GM18507 (cell line): Measurements from ENCODE around the gene SNCAIP.
A peak's percentile ranks its signal among the peaks of the same experiment; 100 is the strongest.

ENCODE experiments used
- DNase-seq: peaks from one replicate; pipeline ENCODE4 v3.0.0; 2011; ENCODE audit warnings: low read depth; ENCODE audit not compliant: insufficient read length; ENCODE audit errors: extremely low spot score
- FAIRE-seq: peaks from 2 replicates; lab custom pipeline; 2011; peaks lifted over from hg19 to GRCh38; lab: Jason Lieb, UNC

The SNCAIP gene

DNA sequence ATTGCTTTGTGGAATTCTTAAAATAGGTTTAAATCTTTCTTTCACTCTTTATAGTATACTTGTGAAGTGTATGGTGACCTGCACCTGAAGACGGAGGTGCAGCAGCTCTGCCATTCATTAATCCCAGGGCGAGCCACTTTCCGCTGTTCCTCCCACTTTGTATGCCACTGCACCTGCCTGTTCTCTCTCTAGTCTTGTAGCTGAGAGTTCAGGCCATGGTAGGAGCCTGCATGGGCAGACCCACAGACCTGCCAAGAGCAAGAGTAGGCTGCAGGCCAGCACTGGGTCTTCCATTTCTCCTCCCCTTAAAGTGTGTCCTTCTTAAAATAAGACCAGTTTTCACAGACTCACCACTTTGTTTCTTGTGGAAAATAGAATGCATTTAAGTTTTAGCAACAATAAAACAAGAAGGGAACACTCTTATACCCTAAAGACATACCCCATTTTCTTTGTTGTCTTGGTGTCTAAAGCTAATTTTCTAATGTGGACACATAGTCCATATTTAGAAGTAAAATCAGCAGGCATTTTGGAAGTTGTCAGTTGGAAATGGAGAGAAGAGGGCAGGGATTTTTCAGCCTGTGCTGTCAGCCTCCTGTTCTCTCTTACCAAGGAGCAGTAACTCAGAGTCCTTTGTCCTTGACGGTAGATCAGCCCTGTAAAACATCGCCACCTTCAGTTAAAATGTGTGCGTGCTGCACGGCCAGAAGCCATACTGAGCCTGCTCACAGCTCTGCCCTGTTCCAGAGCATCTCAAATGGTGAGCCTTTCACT, 103.2 kb downstream of the SNCAIP start:
- peak; percentile 69 for FAIRE-seq
- DNase-seq, result no peak

- DNase-seq, result no peak
- FAIRE-seq, result no peak
Observed at GRCh38 chr5:122415801-122416120, 103.7 kb downstream of the SNCAIP start.

- FAIRE-seq, result no peak
- DNase-seq, result no peak
Observed at GRCh38 chr5:122419142-122419894, 107.3 kb downstream of the SNCAIP start.

DNA sequence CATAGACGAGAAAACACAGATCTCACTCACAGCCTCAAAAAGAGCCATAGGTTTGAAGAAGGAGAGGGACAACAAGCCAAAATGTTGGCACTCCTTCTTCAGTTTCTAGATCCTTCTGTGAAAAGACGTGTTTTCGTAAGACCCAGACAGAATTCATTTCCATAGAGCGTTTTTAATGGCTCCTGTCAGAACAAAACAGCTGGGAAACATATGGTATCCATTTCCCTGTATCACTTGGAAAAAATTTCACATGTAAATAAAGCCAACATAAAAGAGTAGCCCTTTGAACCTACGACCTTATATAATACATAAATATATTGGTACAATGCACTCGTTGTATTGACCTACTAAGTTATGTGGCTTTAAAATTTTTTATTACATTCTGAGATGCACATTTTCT, 108.1 kb downstream of the SNCAIP start:
- DNase-seq (no peak), FAIRE-seq (no peak)

GRCh38 chr5:122420537-122421236, 108.7 kb downstream of the SNCAIP start:
- FAIRE-seq (no peak), DNase-seq (no peak)

- DNase-seq (no peak), FAIRE-seq (no peak)
Observed at GRCh38 chr5:122421374-122422079, 109.5 kb downstream of the SNCAIP start.

DNA sequence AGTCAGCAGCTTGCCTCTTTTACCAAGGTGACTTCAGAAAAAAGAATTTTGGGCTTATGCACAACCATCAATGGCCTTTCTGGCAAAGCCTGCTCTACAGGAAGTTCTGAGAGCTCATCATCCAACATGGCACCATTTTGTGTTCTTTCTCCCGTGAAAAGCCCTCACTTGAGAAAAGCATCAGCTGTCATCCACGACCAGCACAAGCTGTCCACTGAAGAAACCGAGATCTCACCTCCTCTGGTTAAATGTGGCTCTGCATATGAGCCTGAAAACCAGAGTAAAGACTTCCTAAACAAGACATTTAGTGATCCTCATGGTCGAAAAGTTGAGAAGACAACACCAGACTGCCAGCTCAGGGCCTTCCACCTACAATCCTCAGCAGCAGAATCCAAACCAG, 111.2 kb downstream of the SNCAIP start:
- DNase-seq, result no peak
- no peak for FAIRE-seq

DNA sequence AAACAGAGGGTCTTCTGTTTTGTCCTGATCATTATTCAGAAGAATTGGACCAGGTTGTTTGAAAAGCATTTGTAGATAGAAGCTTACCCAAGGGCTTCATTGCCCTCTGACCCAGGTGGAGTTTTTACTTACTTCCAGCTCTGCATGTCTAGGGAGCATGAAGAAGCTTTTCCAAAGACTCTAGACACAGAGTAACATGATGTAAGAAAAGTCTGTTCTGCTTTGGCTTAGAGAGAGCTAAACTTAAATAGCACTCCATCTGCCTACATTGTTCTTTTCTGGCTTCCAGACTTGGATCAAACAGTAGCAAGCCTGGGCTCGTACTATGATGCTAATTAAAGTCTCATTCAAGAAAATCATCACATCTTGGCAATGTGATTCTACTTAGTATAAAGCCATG, 112.1 kb downstream of the SNCAIP start:
- DNase-seq (no peak), FAIRE-seq (no peak)

DNA sequence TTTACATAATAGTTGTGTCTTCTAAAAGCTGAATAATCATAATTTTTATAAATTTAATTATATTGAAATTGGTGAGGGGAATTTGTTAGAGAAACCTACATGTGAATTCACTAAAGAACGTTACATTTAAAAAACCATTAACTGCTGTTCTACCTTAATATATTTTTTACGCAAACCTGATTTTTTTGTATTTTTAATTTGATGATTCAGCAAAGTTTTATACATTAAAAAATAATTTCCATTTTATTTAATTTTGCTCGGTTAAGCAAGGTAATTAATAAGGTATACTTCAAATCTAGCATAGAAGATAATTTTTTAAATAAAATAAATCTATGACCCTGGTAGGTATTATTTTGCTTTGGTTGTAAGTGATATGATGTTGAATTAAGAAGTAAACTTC, 114.3 kb downstream of the SNCAIP start:
- FAIRE-seq (no peak), DNase-seq (no peak)

DNA sequence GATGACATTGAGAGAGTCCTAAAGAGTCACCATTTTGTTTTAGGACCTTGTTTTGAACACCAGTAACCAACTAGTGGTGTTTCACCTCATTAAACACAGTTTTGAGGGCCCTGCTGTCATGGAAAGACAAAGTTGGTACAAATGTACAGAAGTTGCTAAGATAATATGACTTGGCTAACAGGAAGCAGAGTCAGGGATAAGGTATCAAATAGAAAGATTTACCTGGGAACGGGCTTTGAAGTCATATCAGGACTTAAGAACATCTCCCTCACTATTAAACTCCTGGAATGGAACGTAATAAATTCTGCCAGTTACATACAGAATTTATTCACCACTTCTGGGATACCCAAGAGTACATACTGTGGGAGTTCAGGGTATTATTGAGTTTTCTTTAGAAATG, 115.6 kb downstream of the SNCAIP start:
- no peak for FAIRE-seq

DNA sequence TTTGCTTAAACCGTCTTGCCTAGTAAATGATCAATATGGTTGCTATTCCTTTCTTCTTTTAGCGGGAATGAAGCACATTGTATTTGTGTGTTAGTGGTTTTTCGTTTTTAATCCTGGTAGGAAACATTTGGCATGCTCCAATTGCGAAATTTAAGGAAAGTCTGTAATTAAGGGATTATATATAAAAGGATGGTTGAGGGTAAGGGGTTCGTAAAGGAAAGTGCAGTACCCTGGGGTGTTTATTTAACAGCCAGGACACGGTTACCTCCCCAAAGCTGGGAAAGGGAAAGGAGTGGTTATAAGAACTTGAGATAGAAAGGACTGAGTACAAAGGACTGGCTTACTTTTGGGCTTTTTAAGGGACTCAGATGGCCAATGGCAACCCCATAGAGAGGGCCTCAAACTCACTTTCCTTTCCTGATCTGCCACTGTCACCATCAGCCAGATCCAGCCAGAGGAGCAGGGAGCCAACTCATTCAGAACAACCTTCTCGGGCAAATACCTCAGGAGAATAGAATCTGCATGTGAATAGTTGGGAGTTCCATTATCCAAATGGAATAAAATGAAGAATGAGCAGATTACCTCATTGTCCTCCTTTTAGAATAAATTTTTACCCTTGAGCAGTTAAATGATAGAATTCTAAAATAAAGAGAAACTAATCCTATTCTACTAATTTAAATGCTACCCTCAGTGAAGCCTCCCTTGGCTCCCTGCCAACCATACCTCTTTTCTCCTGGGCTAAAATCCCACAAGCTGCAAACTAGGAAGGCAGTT, 117.7 kb downstream of the SNCAIP start:
- DNase-seq, result no peak
- no peak for FAIRE-seq

More for the DNA sequence above, 115.6 kb downstream of the SNCAIP start:
- no peak for DNase-seq

GRCh38 chr5:122430319-122430586, 118.2 kb downstream of the SNCAIP start:
- no peak for DNase-seq
- FAIRE-seq, result no peak

DNA sequence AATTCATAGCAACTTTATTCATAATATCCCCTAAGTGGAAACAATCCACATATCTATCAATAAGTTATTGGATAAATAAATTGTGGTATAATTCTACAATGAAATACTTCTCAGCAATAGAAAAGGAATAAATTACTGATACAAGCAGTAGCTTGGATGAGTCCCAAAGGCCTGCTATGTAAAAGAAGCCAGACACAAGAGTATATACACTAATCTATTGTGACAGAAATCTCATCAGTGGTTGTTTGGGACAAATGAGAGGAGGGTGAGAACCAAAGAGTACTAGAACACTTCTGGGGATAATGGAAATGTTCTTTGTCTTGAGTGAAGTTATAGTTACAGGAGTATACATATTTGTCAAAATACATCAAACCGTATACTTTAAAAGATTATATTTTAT, 119.3 kb downstream of the SNCAIP start:
- FAIRE-seq (no peak), DNase-seq (no peak)

GRCh38 chr5:122434205-122434970, 122.4 kb downstream of the SNCAIP start:
- DNase-seq (no peak), FAIRE-seq (no peak)

- no peak for DNase-seq
Observed at GRCh38 chr5:122435234-122435633, 123.2 kb downstream of the SNCAIP start.

DNA sequence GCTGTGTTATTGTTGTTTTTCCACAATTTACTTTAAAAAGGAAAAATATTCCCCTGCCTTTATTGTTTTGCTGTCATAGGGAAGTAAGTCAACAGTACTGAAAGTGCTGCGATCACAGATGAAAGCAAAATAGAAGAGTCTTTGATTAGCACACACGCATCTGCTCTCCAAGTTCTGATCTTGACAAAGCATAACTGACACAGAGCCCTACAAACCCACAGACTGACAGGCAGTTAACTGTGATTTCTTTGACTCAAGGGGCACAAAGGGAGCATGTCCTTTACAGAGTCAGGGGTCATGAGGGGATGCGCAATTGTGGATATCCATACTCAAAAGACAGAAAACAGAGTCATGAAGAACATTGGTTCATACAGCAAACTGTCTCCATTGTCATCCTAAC, 123.7 kb downstream of the SNCAIP start:
- FAIRE-seq, result no peak
- no peak for DNase-seq

More at GRCh38 chr5:122435234-122435633, 123.2 kb downstream of the SNCAIP start:
- no peak for FAIRE-seq

DNA sequence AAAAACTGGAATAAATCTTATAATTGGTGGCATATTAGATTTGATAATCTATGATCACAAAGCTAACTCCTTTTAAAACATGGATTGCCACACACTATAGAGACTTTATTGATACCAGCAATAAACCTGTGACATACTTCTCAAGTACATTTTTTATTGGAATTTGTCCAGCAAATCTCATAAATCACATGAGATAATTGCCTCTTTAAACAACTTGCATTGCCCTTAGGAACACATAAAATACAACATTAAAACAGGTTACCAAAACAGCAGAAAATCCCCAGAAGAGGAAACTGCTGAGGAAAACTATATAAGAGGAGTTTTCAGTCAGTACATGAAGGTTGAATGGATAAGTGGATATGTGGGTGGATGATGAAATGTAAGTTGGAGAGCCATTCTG, 124.6 kb downstream of the SNCAIP start:
- no peak for FAIRE-seq
- DNase-seq, result no peak

DNA sequence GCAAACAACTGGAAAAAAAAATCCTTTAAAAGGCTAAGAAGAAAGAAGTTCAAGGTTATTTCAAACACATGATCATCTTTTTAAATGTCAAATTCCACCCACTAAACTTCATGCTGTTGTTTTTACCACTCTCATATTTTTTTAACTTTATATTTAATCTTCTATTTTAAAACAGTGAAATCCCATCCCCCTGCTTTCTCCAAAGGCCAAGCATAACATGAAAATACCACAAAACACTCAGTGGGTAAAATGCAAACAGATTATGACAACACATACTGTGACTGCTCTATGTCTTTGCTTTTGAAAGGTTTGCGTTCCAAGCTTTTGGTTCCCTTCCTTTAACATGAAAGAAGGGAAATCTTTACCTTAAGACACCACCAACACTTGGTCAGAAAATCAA, 127.6 kb downstream of the SNCAIP start:
- DNase-seq, result no peak
- FAIRE-seq, result no peak

- FAIRE-seq, result no peak
- DNase-seq, result no peak
Observed at GRCh38 chr5:122442938-122443337, 130.9 kb downstream of the SNCAIP start.
